ENCODE measurements around the gene FAR1.

The FAR1 gene

DNA sequence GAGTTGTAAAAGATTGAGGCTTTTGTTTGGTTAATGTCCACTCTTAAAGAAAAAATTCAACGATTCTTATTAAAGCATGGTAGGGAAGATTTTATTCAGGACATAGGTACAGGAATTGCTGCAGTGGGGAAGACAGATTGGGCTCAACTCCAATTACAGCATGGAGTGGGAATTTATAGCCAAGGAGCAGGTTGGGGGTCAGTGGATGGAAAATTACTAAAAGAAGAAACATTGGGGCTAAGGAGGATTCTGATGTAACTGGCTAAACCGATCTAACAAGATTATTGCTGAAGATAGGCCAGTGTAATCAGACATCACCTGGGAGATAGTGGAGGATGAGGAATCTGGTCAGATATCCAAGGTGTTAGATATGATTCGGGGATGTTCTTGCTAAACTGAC is 97.4 kb downstream of the FAR1 start:
- Mint-ChIP-seq H3K4me3 (no peak overlapping the region), H3K36me3 (ENCODE audit: low read depth) (no peaks in the 10 kb centered on the region), H3K4me1 (peaks cover 6% of the 10 kb centered on the region), H3K9me3 (no peaks in the 10 kb centered on the region), H3K27ac (peak overlapping the region in 1 of 3 experiments; percentile 1), H3K27me3 (ENCODE audit: low read depth) (peaks cover 6% of the 10 kb centered on the region)
- TF ChIP-seq, protein P1, sequence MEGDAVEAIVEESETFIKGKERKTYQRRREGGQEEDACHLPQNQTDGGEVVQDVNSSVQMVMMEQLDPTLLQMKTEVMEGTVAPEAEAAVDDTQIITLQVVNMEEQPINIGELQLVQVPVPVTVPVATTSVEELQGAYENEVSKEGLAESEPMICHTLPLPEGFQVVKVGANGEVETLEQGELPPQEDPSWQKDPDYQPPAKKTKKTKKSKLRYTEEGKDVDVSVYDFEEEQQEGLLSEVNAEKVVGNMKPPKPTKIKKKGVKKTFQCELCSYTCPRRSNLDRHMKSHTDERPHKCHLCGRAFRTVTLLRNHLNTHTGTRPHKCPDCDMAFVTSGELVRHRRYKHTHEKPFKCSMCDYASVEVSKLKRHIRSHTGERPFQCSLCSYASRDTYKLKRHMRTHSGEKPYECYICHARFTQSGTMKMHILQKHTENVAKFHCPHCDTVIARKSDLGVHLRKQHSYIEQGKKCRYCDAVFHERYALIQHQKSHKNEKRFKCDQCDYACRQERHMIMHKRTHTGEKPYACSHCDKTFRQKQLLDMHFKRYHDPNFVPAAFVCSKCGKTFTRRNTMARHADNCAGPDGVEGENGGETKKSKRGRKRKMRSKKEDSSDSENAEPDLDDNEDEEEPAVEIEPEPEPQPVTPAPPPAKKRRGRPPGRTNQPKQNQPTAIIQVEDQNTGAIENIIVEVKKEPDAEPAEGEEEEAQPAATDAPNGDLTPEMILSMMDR (IDR thresholded peaks at IDR 0.05; ENCODE audit: unreplicated experiment in 3 of 3): no peak

DNA sequence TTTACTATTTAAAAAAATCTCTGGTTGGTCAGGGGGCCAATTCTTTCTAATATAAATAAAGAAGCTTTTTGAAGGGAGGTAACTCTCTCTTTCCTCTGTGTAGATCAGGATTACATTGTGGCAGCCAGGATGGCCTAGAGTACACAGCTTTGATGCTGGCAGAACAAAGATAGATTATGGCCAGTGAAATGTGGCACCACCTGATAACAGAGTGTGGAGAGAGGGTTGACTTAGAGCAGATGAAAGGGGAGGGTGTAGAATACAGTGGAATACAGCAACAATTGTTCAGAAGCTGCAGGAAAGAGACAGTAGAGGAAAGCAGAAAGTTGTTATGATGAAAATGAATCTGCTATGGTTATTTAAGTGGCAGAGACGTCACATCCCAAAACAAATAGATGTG is 99.0 kb downstream of the FAR1 start:
- Mint-ChIP-seq H3K9me3 (no peaks in the 10 kb centered on the region), H3K4me3 (no peak overlapping the region), H3K27me3 (ENCODE audit: low read depth) (peaks cover 18% of the 10 kb centered on the region), H3K4me1 (peaks cover 8% of the 10 kb centered on the region), H3K27ac (no peak overlapping the region), H3K36me3 (ENCODE audit: low read depth) (no peaks in the 10 kb centered on the region)
- TF ChIP-seq, protein P1 (IDR thresholded peaks at IDR 0.05; ENCODE audit: unreplicated experiment in 3 of 3): no peak

DNA sequence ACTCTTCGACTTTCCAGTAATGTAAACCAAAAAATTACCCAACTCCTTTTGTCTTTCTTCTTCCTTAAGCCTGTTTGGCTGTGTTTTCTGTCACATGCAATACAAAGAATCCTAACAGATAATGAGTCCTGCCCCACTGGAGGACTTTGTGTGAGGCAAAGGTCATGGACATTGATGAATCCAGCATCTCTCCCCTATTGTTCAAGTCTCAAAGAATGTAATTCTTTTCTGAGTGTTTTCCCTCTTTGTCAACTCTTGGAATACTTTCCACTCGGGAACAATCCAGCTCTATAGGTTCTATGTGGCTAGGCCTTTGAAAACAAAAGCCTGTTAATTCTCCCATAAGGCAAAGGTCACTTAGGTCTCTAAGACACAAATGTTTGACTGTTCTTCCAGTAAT is 100.7 kb downstream of the FAR1 start:
- TF ChIP-seq, protein P1 (IDR thresholded peaks at IDR 0.05; ENCODE audit: unreplicated experiment in 3 of 3): no peak
- no peaks in the 10 kb centered on the region for H3K9me3 Mint-ChIP-seq
- H3K27ac Mint-ChIP-seq: no peak overlapping the region
- H3K36me3 Mint-ChIP-seq (ENCODE audit: low read depth): no peaks in the 10 kb centered on the region
- H3K4me1 Mint-ChIP-seq: peaks cover 11% of the 10 kb centered on the region
- no peak overlapping the region for H3K4me3 Mint-ChIP-seq
- peaks cover 20% of the 10 kb centered on the region for H3K27me3 Mint-ChIP-seq (ENCODE audit: low read depth)

DNA sequence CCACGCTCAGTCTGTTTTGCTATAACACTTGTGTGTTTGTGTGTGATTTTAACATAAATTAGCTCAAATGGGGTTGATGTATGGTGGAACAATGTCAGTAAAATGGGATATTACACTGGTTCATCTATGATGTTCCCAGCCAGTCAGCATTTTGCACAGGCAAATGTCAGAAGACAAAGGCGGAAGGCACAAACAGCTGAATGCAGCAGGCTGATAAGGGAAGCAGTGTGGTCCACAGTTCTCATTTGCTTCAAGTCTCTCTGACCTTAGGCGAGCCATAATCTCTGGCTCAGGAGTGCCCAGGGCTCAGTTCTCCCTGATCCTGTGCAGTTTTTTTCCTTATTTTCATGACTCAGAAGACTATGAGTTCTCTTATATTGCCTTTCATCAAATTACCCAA is 102.7 kb downstream of the FAR1 start:
- Mint-ChIP-seq H3K9me3 (no peaks in the 10 kb centered on the region), H3K27ac (no peak overlapping the region), H3K27me3 (ENCODE audit: low read depth) (peaks cover 20% of the 10 kb centered on the region), H3K36me3 (ENCODE audit: low read depth) (no peaks in the 10 kb centered on the region), H3K4me3 (no peak overlapping the region), H3K4me1 (peaks cover 5% of the 10 kb centered on the region)
- TF ChIP-seq, protein P1 (IDR thresholded peaks at IDR 0.05; ENCODE audit: unreplicated experiment in 3 of 3): no peak

DNA sequence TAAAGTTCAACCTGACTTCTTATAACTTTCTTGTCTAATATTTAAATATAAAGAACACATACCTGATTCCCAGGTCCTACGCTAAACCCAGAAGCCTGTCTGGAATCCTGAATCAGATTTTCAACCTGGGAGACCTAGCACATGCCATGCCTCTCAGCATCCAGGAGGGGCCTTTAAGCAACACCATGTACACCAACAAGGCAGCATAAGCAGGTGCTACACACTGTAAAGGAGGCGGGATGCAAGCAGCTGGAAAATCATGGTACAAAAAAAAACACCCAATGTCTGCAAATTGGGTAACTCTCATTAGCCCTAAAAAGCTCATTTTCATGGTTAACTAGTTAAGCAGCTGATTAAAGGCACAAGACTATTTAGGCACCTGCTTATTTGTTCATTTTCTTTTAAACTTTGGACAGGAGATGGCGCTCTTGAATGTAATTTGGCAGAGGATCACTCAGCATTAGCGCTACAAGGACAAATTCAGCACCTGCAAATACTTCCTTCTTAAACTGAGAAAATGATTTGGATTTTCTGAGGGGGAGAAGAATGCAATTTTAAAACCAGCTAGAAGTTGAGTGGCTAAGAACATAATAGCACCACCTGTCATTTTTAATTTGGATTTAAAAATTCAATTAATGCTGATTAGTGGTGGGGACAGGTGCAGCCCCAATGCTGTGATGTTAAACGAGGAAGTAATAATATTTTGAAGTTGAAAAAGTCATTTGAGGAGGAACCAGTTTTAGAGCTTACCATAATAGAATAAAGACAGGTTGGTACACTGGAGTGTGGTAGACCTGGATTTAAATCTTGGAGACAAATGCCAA is 104.0 kb downstream of the FAR1 start:
- no peaks in the 10 kb centered on the region for H3K9me3 Mint-ChIP-seq
- H3K27me3 Mint-ChIP-seq (ENCODE audit: low read depth): peaks cover 21% of the 10 kb centered on the region
- TF ChIP-seq, protein P1 (IDR thresholded peaks at IDR 0.05; ENCODE audit: unreplicated experiment in 3 of 3): peak; percentile 56 to 70 (median 58)
- H3K4me1 Mint-ChIP-seq: peaks cover 5% of the 10 kb centered on the region
- no peak overlapping the region for H3K27ac Mint-ChIP-seq
- H3K4me3 Mint-ChIP-seq: no peak overlapping the region
- no peaks in the 10 kb centered on the region for H3K36me3 Mint-ChIP-seq (ENCODE audit: low read depth)

DNA sequence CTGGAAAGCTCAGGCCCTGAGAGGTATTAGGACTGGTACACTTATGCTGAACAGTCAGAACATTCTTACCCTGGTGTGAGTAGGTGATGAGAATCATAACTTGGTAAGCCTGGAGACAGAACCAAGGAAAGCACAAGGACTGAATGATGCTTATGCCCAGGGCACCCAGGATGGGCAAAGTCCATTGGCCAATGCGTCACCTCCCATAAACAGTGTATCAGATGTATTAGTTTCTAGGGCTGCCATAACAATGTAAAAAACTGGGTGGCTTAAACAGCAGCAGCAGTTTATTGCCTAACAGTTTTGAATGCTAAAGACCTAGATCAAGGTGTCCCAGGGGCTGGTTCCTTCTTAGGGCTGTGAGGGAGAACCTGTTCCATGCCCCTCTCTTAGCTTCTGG is 107.0 kb downstream of the FAR1 start:
- Mint-ChIP-seq H3K27ac (no peak overlapping the region), H3K4me1 (peaks cover 5% of the 10 kb centered on the region), H3K9me3 (no peaks in the 10 kb centered on the region), H3K36me3 (ENCODE audit: low read depth) (no peaks in the 10 kb centered on the region), H3K4me3 (no peak overlapping the region), H3K27me3 (ENCODE audit: low read depth) (peaks cover 31% of the 10 kb centered on the region)
- TF ChIP-seq, protein P1 (IDR thresholded peaks at IDR 0.05; ENCODE audit: unreplicated experiment in 3 of 3): no peak

Data from nephron (organoid).